ENCODE measurements around the gene MAD2L2. TPM values are rescaled to one million over a fixed set of nuclear protein-coding genes. Genes with fewer than 3 reads are reported as not detected.
A peak's percentile ranks its signal among the peaks of the same experiment; 100 is the strongest.

The MAD2L2 gene
- total and polyA plus RNA-seq, 9 of the 15 experiments (the other 6 are each of a cell fraction or from before 2014, with no cell fraction given), result 12.4 to 286 (median 143) TPM

GRCh38 chr1:11714831-11715575 lies 34.1 kb upstream of the MAD2L2 start (continued):
- TF ChIP-seq, protein P1, sequence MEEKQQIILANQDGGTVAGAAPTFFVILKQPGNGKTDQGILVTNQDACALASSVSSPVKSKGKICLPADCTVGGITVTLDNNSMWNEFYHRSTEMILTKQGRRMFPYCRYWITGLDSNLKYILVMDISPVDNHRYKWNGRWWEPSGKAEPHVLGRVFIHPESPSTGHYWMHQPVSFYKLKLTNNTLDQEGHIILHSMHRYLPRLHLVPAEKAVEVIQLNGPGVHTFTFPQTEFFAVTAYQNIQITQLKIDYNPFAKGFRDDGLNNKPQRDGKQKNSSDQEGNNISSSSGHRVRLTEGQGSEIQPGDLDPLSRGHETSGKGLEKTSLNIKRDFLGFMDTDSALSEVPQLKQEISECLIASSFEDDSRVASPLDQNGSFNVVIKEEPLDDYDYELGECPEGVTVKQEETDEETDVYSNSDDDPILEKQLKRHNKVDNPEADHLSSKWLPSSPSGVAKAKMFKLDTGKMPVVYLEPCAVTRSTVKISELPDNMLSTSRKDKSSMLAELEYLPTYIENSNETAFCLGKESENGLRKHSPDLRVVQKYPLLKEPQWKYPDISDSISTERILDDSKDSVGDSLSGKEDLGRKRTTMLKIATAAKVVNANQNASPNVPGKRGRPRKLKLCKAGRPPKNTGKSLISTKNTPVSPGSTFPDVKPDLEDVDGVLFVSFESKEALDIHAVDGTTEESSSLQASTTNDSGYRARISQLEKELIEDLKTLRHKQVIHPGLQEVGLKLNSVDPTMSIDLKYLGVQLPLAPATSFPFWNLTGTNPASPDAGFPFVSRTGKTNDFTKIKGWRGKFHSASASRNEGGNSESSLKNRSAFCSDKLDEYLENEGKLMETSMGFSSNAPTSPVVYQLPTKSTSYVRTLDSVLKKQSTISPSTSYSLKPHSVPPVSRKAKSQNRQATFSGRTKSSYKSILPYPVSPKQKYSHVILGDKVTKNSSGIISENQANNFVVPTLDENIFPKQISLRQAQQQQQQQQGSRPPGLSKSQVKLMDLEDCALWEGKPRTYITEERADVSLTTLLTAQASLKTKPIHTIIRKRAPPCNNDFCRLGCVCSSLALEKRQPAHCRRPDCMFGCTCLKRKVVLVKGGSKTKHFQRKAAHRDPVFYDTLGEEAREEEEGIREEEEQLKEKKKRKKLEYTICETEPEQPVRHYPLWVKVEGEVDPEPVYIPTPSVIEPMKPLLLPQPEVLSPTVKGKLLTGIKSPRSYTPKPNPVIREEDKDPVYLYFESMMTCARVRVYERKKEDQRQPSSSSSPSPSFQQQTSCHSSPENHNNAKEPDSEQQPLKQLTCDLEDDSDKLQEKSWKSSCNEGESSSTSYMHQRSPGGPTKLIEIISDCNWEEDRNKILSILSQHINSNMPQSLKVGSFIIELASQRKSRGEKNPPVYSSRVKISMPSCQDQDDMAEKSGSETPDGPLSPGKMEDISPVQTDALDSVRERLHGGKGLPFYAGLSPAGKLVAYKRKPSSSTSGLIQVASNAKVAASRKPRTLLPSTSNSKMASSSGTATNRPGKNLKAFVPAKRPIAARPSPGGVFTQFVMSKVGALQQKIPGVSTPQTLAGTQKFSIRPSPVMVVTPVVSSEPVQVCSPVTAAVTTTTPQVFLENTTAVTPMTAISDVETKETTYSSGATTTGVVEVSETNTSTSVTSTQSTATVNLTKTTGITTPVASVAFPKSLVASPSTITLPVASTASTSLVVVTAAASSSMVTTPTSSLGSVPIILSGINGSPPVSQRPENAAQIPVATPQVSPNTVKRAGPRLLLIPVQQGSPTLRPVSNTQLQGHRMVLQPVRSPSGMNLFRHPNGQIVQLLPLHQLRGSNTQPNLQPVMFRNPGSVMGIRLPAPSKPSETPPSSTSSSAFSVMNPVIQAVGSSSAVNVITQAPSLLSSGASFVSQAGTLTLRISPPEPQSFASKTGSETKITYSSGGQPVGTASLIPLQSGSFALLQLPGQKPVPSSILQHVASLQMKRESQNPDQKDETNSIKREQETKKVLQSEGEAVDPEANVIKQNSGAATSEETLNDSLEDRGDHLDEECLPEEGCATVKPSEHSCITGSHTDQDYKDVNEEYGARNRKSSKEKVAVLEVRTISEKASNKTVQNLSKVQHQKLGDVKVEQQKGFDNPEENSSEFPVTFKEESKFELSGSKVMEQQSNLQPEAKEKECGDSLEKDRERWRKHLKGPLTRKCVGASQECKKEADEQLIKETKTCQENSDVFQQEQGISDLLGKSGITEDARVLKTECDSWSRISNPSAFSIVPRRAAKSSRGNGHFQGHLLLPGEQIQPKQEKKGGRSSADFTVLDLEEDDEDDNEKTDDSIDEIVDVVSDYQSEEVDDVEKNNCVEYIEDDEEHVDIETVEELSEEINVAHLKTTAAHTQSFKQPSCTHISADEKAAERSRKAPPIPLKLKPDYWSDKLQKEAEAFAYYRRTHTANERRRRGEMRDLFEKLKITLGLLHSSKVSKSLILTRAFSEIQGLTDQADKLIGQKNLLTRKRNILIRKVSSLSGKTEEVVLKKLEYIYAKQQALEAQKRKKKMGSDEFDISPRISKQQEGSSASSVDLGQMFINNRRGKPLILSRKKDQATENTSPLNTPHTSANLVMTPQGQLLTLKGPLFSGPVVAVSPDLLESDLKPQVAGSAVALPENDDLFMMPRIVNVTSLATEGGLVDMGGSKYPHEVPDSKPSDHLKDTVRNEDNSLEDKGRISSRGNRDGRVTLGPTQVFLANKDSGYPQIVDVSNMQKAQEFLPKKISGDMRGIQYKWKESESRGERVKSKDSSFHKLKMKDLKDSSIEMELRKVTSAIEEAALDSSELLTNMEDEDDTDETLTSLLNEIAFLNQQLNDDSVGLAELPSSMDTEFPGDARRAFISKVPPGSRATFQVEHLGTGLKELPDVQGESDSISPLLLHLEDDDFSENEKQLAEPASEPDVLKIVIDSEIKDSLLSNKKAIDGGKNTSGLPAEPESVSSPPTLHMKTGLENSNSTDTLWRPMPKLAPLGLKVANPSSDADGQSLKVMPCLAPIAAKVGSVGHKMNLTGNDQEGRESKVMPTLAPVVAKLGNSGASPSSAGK (IDR thresholded peaks at IDR 0.05), result no peak
- peak; percentile 68 for TF ChIP-seq MEIS2 (IDR thresholded peaks at IDR 0.05; ENCODE audit: partially characterized antibody)
- TF ChIP-seq ZNF124 (CRISPR knock-in tag; IDR thresholded peaks at IDR 0.05), result no peak
- TF ChIP-seq, protein P2, sequence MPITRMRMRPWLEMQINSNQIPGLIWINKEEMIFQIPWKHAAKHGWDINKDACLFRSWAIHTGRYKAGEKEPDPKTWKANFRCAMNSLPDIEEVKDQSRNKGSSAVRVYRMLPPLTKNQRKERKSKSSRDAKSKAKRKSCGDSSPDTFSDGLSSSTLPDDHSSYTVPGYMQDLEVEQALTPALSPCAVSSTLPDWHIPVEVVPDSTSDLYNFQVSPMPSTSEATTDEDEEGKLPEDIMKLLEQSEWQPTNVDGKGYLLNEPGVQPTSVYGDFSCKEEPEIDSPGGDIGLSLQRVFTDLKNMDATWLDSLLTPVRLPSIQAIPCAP (CRISPR knock-in tag; IDR thresholded peaks at IDR 0.05; ENCODE audit: borderline replicate concordance), result no peak
- TF ChIP-seq HNRNPH1 (optimal IDR thresholded peaks at IDR 0.05; ENCODE audit: low read depth, low read length), result no peak
- TF ChIP-seq TGIF2 (CRISPR knock-in tag; IDR thresholded peaks at IDR 0.05), result no peak
- TF ChIP-seq ETV6 (IDR thresholded peaks at IDR 0.05; ENCODE audit: borderline replicate concordance in 1 of 2, low read depth in 2 of 2, low read length in 1 of 2), result no peak
- no peak for TF ChIP-seq ETV6 (CRISPR knock-in tag; IDR thresholded peaks at IDR 0.05; ENCODE audit: borderline replicate concordance)
- TF ChIP-seq PBX2 (CRISPR knock-in tag; IDR thresholded peaks at IDR 0.05; ENCODE audit: low read depth), result no peak
- peak; percentile 56 for TF ChIP-seq PBX2 (tag; conservative IDR thresholded peaks at IDR 0.05; ENCODE audit: low read depth)
- TF ChIP-seq KDM1A (IDR thresholded peaks at IDR 0.05), result peak; percentile 38 to 50; a peak in 1 of 4 replicates
- TF ChIP-seq RBM17 (IDR thresholded peaks at IDR 0.05; ENCODE audit: borderline replicate concordance, low read depth, low read length), result no peak
- TF ChIP-seq ZNF717 (CRISPR knock-in tag; IDR thresholded peaks at IDR 0.05), result no peak
